Upper lobe of left lung (tissue), 6 donors: ENCODE measurements around the gene ITGB3. TPM values are rescaled to one million over a fixed set of nuclear protein-coding genes. Genes with fewer than 3 reads are reported as not detected.
A peak's percentile ranks its signal among the peaks of the same experiment; 100 is the strongest.

Experiments
- ATAC-seq, 2 donors: fragments of 200-7000 bp; cut with Tn5 transposase; one replicate each; pipeline ENCODE4 v1.9.1; 2022; ENCODE audit warnings: mild to moderate bottlenecking in 2 of 2, moderate library complexity in 2 of 2; ENCODE audit not compliant: low FRiP score in 2 of 2
- DNase-seq, 2 donors: peaks; one replicate each; pipeline ENCODE4 v3.0.0-alpha.2; 2019 to 2020
- H3K27ac ChIP-seq, 4 donors: fragments of 200-600 bp; sonication (generic); one replicate each; pipeline ENCODE4 v1.5.1; 2016 to 2019
- H3K27me3 ChIP-seq, 4 donors: fragments of 200-600 bp; sonication (generic); one replicate each; pipeline ENCODE4 v1.5.1; 2017 to 2019
- H3K36me3 ChIP-seq, 4 donors: fragments of 200-600 bp; sonication (generic); one replicate each; pipeline ENCODE4 v1.5.1; 2016 to 2019
- H3K4me1 ChIP-seq, 4 donors: fragments of 200-600 bp; sonication (generic); one replicate each; pipeline ENCODE4 v1.5.1; 2018 to 2019
- H3K4me3 ChIP-seq, 4 donors: fragments of 200-600 bp; sonication (generic); one replicate each; pipeline ENCODE4 v1.5.1; 2017 to 2019; ENCODE audit warnings: mild to moderate bottlenecking in 2 of 4, moderate library complexity in 1 of 4
- H3K9me3 ChIP-seq, 4 donors: fragments of 200-600 bp; sonication (generic); one replicate each; pipeline ENCODE4 v1.5.1; 2018 to 2019
- EP300 ChIP-seq, 4 donors: sonication (generic); formaldehyde crosslinking; IDR thresholded peaks; one replicate each; pipeline ENCODE4 v1.5.1; 2017; ENCODE audit warnings: antibody characterized with exemption in 4 of 4, control low read depth in 2 of 4
- POLR2A ChIP-seq, 4 donors: fragments of 450-650 bp; IDR thresholded peaks; one replicate each; pipeline ENCODE4 v1.5.1; 2016 to 2017; ENCODE audit warnings: antibody characterized with exemption in 4 of 4, mild to moderate bottlenecking in 2 of 4
- POLR2AphosphoS5 ChIP-seq, 2 donors: sonication (generic); formaldehyde crosslinking; IDR thresholded peaks; one replicate each; pipeline ENCODE4 v1.5.1; 2017; ENCODE audit warnings: antibody characterized with exemption in 2 of 2
- WGBS, 2 donors: methylation state at CpG; one replicate each; pipeline ENCODE4 v1.1.5; 2017 to 2018; 5-methylcytosine and 5-hydroxymethylcytosine counted together
- total RNA-seq, 6 donors: library from RNA; depleted of rRNA in 4 of 6; stranded (reverse); fragments of >200 nt in 4 of 6; gene quantifications; one replicate each; pipeline versions ENCODE4 v1.1.0 to v1.2.1, GENCODE V29; 2016 to 2021
- TF ChIP-seq, protein P1 (sequence below), 6 experiments: fragments of 450-650 bp in 4 of 6; fragments of 200-600 bp in 2 of 6; sonication (generic) in 2 of 6; IDR thresholded peaks; one replicate each; pipeline ENCODE4 v1.5.1; 2016 to 2019; ENCODE audit warnings: antibody characterized with exemption in 6 of 6
- donor health status: DM: no; HTN: no; CAD: no; lungs with moderate emphysema.
- donor health status: DM: no; HTN: yes; CAD: no; lungs with severe emphysema.

The ITGB3 gene
- total RNA-seq, 6 donors from 2014 or later = 3.4 to 17.8 (median 9.8) TPM

DNA sequence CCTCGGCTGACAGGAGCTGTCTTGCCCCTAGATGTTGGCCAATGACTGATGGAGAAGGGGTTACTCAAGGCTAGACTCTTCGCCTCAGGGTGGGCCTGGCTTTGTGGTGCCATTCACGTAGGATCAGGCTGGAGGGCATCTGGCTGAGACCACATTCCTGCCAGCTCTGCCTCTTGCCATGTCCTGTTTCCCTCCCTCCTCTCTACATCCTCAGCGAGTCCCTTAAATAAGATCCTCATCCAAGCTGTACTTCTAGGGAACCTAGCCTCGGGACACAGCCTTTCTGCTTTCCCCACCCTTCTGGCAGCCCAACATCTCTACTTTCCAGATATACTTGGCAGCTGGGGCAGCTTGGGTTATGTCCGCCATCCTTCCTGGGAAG is 42.2 kb downstream of the ITGB3 start:
- Histone ChIP-seq H3K4me1 (no peaks in the 10 kb centered on the region), H3K36me3 (no peaks in the 10 kb centered on the region), H3K4me3 (no peak overlapping the region), H3K27ac (no peak overlapping the region), H3K9me3 (no peaks in the 10 kb centered on the region), H3K27me3 (no peaks in the 10 kb centered on the region)
- ATAC-seq (no peak), DNase-seq (no peak)
- WGBS, 2 donors = 90 to 94% methylated on average over 4 to 6 of the region's 6 CpGs
- TF ChIP-seq, protein P1, sequence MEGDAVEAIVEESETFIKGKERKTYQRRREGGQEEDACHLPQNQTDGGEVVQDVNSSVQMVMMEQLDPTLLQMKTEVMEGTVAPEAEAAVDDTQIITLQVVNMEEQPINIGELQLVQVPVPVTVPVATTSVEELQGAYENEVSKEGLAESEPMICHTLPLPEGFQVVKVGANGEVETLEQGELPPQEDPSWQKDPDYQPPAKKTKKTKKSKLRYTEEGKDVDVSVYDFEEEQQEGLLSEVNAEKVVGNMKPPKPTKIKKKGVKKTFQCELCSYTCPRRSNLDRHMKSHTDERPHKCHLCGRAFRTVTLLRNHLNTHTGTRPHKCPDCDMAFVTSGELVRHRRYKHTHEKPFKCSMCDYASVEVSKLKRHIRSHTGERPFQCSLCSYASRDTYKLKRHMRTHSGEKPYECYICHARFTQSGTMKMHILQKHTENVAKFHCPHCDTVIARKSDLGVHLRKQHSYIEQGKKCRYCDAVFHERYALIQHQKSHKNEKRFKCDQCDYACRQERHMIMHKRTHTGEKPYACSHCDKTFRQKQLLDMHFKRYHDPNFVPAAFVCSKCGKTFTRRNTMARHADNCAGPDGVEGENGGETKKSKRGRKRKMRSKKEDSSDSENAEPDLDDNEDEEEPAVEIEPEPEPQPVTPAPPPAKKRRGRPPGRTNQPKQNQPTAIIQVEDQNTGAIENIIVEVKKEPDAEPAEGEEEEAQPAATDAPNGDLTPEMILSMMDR (IDR thresholded peaks at IDR 0.05) = no peak
- no peak for TF ChIP-seq EP300 (IDR thresholded peaks at IDR 0.05)
- no peak for TF ChIP-seq POLR2AphosphoS5 (IDR thresholded peaks at IDR 0.05)
- TF ChIP-seq POLR2A (IDR thresholded peaks at IDR 0.05) = no peak

DNA sequence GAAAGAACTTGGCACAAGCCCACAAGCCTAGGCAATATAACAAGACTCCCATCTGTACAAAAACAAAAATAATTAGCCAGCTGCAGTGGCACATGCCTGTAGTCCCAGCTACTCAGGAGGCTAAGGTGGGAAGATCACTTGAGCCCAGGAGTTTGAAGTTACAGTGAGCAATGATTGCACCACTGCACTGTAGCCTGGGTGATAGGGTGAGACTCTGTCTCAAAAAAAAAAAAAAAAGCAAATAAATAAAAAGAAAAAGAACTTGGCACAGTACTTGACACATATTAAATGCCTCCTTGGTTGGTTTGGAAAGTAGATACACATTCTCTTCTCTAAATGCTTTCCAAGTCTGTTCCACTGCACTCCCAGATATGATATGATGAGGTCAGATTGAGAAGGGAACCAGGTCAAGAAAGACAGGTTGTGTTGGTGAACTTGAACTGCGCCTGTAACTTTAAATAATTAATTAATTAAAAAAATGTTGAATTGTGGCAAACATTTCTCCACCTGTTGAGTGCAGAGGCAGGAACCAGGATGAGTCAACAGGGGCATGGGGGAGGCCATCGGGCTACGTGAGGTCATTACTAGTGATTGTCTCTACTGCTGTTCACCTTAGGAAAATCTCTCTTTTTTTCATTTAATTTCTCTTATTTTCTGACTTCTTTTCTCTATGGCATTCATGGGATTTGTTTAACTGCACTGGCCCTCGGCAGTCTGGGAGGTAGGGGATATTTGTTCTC is 44.2 kb downstream of the ITGB3 start:
- H3K9me3 ChIP-seq = peaks cover 0 to 5% (median 0%) of the 10 kb centered on the region in 4 donors
- no peak overlapping the region for H3K4me3 ChIP-seq
- 86 to 88% methylated on average over 4 of the region's 4 CpGs for WGBS, 2 donors
- ATAC-seq (no peak), DNase-seq (no peak)
- H3K27me3 ChIP-seq = no peaks in the 10 kb centered on the region
- no peak for TF ChIP-seq POLR2A (IDR thresholded peaks at IDR 0.05)
- TF ChIP-seq POLR2AphosphoS5 (IDR thresholded peaks at IDR 0.05) = no peak
- TF ChIP-seq, protein P1 (IDR thresholded peaks at IDR 0.05) = no peak
- no peak for TF ChIP-seq EP300 (IDR thresholded peaks at IDR 0.05)
- no peaks in the 10 kb centered on the region for H3K4me1 ChIP-seq
- H3K36me3 ChIP-seq = no peaks in the 10 kb centered on the region
- no peak overlapping the region for H3K27ac ChIP-seq

DNA sequence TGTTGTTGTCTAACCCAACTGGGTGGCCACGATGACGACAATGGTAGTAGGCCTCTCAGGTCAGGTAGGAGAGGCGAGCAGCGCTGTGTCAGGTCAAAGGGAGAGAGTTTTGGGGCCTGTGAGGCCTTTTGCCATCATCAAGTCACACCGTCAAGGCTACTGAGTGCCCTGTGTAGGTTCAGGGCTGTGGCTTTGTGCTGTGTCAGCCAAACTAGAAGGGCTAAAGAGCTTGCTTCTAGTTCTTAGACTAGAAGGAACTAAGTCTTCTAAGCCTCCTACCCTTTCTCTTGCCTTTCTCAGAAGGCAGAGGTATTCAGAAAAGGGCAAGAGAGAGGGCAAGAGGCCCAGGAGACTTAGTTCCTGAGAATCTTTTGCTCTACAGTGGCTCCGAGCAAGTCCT is 45.1 kb downstream of the ITGB3 start:
- no peak overlapping the region for H3K4me3 ChIP-seq
- ATAC-seq (no peak), DNase-seq (no peak)
- 96 to 98% methylated on average over 5 to 6 of the region's 6 CpGs for WGBS, 2 donors
- H3K27me3 ChIP-seq = no peaks in the 10 kb centered on the region
- no peaks in the 10 kb centered on the region for H3K4me1 ChIP-seq
- peaks cover 0 to 5% (median 0%) of the 10 kb centered on the region in 4 donors for H3K9me3 ChIP-seq
- no peak overlapping the region for H3K27ac ChIP-seq
- TF ChIP-seq, protein P1 (IDR thresholded peaks at IDR 0.05) = no peak
- TF ChIP-seq POLR2AphosphoS5 (IDR thresholded peaks at IDR 0.05) = no peak
- TF ChIP-seq EP300 (IDR thresholded peaks at IDR 0.05) = no peak
- TF ChIP-seq POLR2A (IDR thresholded peaks at IDR 0.05) = no peak
- H3K36me3 ChIP-seq = no peaks in the 10 kb centered on the region

DNA sequence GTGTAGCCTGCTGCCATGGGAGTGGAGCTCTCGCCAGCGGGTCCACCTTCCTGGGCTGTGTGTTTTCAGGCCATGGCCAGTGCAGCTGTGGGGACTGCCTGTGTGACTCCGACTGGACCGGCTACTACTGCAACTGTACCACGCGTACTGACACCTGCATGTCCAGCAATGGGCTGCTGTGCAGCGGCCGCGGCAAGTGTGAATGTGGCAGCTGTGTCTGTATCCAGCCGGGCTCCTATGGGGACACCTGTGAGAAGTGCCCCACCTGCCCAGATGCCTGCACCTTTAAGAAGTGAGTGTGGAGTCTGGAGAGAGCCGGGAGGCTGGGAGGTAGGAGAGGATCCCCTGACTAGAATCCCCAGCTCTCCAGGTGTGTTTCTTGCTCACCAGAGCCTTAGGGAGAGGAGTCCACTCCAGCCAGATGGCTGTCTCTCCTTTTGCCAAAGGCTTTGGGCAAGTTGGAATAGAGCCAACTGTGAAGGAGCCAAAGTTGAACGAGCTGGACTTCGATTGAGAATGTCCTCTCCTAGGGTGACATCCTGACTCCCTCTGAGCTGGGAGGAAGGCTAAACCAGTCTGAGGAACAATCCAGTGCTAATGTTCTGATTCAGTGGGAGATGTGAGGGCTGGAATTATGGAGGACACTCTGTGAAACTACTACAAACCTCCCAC is 45.7 kb downstream of the ITGB3 start:
- DNase-seq (peak in 1 of 2 donors; percentile 77), ATAC-seq (no peak)
- 78 to 90% methylated on average over 7 to 13 of the region's 13 CpGs for WGBS, 2 donors
- Histone ChIP-seq H3K27ac (no peak overlapping the region), H3K4me1 (no peaks in the 10 kb centered on the region), H3K4me3 (no peak overlapping the region), H3K9me3 (peaks cover 0 to 5% (median 0%) of the 10 kb centered on the region in 4 donors), H3K27me3 (no peaks in the 10 kb centered on the region), H3K36me3 (no peaks in the 10 kb centered on the region)
- TF ChIP-seq POLR2AphosphoS5 (IDR thresholded peaks at IDR 0.05) (no peak), POLR2A (IDR thresholded peaks at IDR 0.05) (no peak), EP300 (IDR thresholded peaks at IDR 0.05) (no peak)
- TF ChIP-seq, protein P1 (IDR thresholded peaks at IDR 0.05) = no peak
